ENCODE data around the gene SLC7A5. TPM values are rescaled to one million over a fixed set of nuclear protein-coding genes. Genes with fewer than 3 reads are reported as not detected.

SLC7A5 gene
- total and polyA plus RNA-seq, 2 of the 13 experiments (the other 11 are each of a cell fraction or from before 2014, with no cell fraction given), result 79.6 to 155 TPM

DNA sequence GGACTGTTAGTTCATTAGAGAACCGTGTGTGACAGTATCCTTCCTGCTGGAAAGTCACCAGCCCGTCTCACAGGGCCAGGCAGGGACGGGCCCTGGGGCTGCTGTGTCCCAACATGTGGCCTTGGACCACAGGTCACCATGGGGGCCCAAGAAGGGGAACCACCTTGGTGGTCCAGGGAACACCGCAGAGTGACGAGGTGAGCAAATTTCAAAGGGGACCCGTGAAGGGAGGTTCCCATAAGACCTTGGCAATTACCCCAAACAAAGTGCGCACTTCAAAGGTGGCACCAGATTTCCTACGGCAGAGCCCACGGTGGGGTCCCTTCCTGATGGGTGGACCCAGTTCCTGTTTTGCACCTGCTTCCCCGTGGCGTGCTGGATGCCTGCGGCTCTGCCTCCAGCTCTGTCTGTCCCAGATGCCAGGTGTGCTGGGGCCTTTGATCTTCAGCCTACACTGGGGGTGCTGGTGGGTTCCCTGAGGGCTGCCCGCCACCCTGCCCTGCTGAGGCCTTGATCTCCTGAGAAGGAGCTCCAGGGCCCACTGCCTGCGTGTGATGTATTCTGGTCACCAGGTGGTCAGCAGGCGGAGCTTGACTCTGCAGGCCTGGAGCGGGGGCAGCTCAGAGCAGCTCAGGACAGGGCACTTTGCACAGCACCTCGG, 27.0 kb downstream of the SLC7A5 start (continued):
- TF ChIP-seq, protein P1, sequence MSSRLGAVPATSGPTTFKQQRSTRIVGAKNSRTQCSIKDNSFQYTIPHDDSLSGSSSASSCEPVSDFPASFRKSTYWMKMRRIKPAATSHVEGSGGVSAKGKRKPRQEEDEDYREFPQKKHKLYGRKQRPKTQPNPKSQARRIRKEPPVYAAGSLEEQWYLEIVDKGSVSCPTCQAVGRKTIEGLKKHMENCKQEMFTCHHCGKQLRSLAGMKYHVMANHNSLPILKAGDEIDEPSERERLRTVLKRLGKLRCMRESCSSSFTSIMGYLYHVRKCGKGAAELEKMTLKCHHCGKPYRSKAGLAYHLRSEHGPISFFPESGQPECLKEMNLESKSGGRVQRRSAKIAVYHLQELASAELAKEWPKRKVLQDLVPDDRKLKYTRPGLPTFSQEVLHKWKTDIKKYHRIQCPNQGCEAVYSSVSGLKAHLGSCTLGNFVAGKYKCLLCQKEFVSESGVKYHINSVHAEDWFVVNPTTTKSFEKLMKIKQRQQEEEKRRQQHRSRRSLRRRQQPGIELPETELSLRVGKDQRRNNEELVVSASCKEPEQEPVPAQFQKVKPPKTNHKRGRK (CRISPR knock-in tag; IDR thresholded peaks at IDR 0.05), result no peak
- no peak for TF ChIP-seq NR2F2 (IDR thresholded peaks at IDR 0.05; ENCODE audit: borderline replicate concordance, low read depth)
- no peak for TF ChIP-seq SKI (IDR thresholded peaks at IDR 0.05; ENCODE audit: partially characterized antibody)
- TF ChIP-seq PPARG (CRISPR knock-in tag; conservative IDR thresholded peaks at IDR 0.05), result no peak
- TF ChIP-seq ZNF124 (CRISPR knock-in tag; IDR thresholded peaks at IDR 0.05), result no peak
- no peak for TF ChIP-seq BRD4 (CRISPR knock-in tag; IDR thresholded peaks at IDR 0.05)
- TF ChIP-seq KAT2B (IDR thresholded peaks at IDR 0.05; ENCODE audit: borderline replicate concordance, low read depth, low read length), result no peak
- peak; percentile 72 to 73 for TF ChIP-seq NR2F1 (CRISPR knock-in tag; IDR thresholded peaks at IDR 0.05)
- no peak for TF ChIP-seq ZNF260 (CRISPR knock-in tag; IDR thresholded peaks at IDR 0.05; ENCODE audit: borderline replicate concordance, low read depth)
- no peak for TF ChIP-seq ZKSCAN1 (IDR thresholded peaks at IDR 0.05; ENCODE audit: low read length)
- TF ChIP-seq HDAC6 (IDR thresholded peaks at IDR 0.05; ENCODE audit: low read depth, low read length), result no peak
- TF ChIP-seq SOX6 (IDR thresholded peaks at IDR 0.05), result no peak
- TF ChIP-seq SOX6 (CRISPR knock-in tag; IDR thresholded peaks at IDR 0.05), result peak; percentile 70
- no peak for TF ChIP-seq TFDP1 (CRISPR knock-in tag; IDR thresholded peaks at IDR 0.05; ENCODE audit: borderline replicate concordance)
- TF ChIP-seq TBP (CRISPR knock-in tag; IDR thresholded peaks at IDR 0.05), result no peak
- TF ChIP-seq, protein P2, sequence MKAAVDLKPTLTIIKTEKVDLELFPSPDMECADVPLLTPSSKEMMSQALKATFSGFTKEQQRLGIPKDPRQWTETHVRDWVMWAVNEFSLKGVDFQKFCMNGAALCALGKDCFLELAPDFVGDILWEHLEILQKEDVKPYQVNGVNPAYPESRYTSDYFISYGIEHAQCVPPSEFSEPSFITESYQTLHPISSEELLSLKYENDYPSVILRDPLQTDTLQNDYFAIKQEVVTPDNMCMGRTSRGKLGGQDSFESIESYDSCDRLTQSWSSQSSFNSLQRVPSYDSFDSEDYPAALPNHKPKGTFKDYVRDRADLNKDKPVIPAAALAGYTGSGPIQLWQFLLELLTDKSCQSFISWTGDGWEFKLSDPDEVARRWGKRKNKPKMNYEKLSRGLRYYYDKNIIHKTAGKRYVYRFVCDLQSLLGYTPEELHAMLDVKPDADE (CRISPR knock-in tag; IDR thresholded peaks at IDR 0.05), result no peak
- no peak for TF ChIP-seq ZNF691 (CRISPR knock-in tag; IDR thresholded peaks at IDR 0.05; ENCODE audit: borderline replicate concordance, low read depth)
- no peak for TF ChIP-seq FOXM1 (CRISPR knock-in tag; IDR thresholded peaks at IDR 0.05)
- TF ChIP-seq RFXAP (CRISPR knock-in tag; IDR thresholded peaks at IDR 0.05; ENCODE audit: borderline replicate concordance), result no peak
- TF ChIP-seq ZNF503 (CRISPR knock-in tag; IDR thresholded peaks at IDR 0.05), result peak; percentile 58; the same call in 1 of the 2 replicates
- TF ChIP-seq, protein P3, sequence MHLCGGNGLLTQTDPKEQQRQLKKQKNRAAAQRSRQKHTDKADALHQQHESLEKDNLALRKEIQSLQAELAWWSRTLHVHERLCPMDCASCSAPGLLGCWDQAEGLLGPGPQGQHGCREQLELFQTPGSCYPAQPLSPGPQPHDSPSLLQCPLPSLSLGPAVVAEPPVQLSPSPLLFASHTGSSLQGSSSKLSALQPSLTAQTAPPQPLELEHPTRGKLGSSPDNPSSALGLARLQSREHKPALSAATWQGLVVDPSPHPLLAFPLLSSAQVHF (CRISPR knock-in tag; IDR thresholded peaks at IDR 0.05), result no peak
- TF ChIP-seq, protein P4, sequence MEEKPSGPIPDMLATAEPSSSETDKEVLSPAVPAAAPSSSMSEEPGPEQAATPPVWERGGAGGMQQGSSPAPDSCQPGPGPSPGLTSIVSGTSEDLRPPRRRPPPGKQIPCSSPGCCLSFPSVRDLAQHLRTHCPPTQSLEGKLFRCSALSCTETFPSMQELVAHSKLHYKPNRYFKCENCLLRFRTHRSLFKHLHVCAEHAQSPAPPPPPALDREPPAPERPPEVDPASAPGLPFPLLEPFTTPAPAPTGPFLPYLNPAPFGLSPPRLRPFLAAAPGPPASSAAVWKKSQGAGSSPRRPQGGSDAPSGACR (CRISPR knock-in tag; IDR thresholded peaks at IDR 0.05), result peak; percentile 69; the same call in 1 of the 2 replicates
- peak; percentile 69 for TF ChIP-seq AGO2 (optimal IDR thresholded peaks at IDR 0.05; ENCODE audit: low read depth, low read length)
